Neuronal stem cell (in vitro differentiated cells): ENCODE results near the gene PALM.

Experiments used
- DNase-seq: peaks from one replicate; pipeline ENCODE4 v3.0.0-alpha.2; 2013; ENCODE audit warnings: low spot score
- H2AFZ ChIP-seq: one replicate; pipeline ENCODE4 v1.6.1; 2013; ENCODE audit warnings: mild to moderate bottlenecking, low read length, inconsistent platforms
- H2AK5ac ChIP-seq: 2 replicates; pipeline ENCODE4 v1.6.1; 2013; ENCODE audit warnings: low read depth, mild to moderate bottlenecking, inconsistent platforms, low read length, moderate library complexity, mixed read lengths
- H2BK120ac ChIP-seq: 2 replicates; pipeline ENCODE4 v1.6.1; 2013; ENCODE audit warnings: low read depth, mild to moderate bottlenecking, inconsistent platforms, low read length, moderate library complexity, mixed read lengths
- H2BK12ac ChIP-seq: one replicate; pipeline ENCODE4 v1.6.1; 2013; ENCODE audit warnings: low read length, inconsistent platforms
- H2BK15ac ChIP-seq: 2 replicates; pipeline ENCODE4 v1.6.1; 2013; ENCODE audit warnings: mild to moderate bottlenecking, low read length, inconsistent platforms, mixed read lengths
- H2BK5ac ChIP-seq: one replicate; pipeline ENCODE4 v1.6.1; 2013; ENCODE audit warnings: inconsistent platforms, mild to moderate bottlenecking, low read length, moderate library complexity
- H3K14ac ChIP-seq: one replicate; pipeline ENCODE4 v1.6.1; 2013; ENCODE audit warnings: low read length, inconsistent platforms
- H3K18ac ChIP-seq: 2 replicates; pipeline ENCODE4 v1.6.1; 2013; ENCODE audit warnings: low read length, inconsistent platforms
- H3K23ac ChIP-seq: 2 replicates; pipeline ENCODE4 v1.6.1; 2013; ENCODE audit warnings: low read depth, mild to moderate bottlenecking, mixed read lengths, low read length, inconsistent platforms; ENCODE audit not compliant: poor library complexity
- H3K27ac ChIP-seq: replicated peaks from 3 replicates; pipeline ENCODE4 v1.5.1; 2013; ENCODE audit warnings: low read length, inconsistent platforms
- H3K27me3 ChIP-seq, 3 experiments: 2 replicates each; pipeline ENCODE4 v1.6.1; 2013; ENCODE audit warnings: low read length in 3 of 3, mild to moderate bottlenecking in 2 of 3, inconsistent platforms in 1 of 3, low read depth in 1 of 3, mixed read lengths in 1 of 3, moderate library complexity in 1 of 3; ENCODE audit not compliant: control insufficient read depth in 3 of 3, insufficient read depth in 3 of 3
- H3K36me3 ChIP-seq, 2 donors: replicated peaks in 1 of 2; 2 replicates each; pipeline ENCODE4 v1.6.1; 2013; ENCODE audit warnings: low read length in 2 of 2; ENCODE audit not compliant: control insufficient read depth in 2 of 2, insufficient read depth in 2 of 2
- H3K4ac ChIP-seq: 2 replicates; pipeline ENCODE4 v1.6.1; 2013; ENCODE audit warnings: inconsistent platforms, mild to moderate bottlenecking, low read length, moderate library complexity
- H3K4me1 ChIP-seq, 2 donors: 1 replicate in 1 of 2; 2 replicates in 1 of 2; pipeline ENCODE4 v1.6.1; 2013; ENCODE audit warnings: low read length in 2 of 2, low read depth in 1 of 2; ENCODE audit not compliant: control insufficient read depth in 2 of 2, insufficient read depth in 1 of 2
- H3K4me2 ChIP-seq: one replicate; pipeline ENCODE4 v1.6.1; 2013; ENCODE audit warnings: mild to moderate bottlenecking, low read length, inconsistent platforms; ENCODE audit not compliant: insufficient read depth, poor library complexity, severe bottlenecking
- H3K4me3 ChIP-seq, 2 donors: 2 replicates each; pipeline ENCODE4 v1.5.1; 2013; ENCODE audit warnings: low read length in 2 of 2, mild to moderate bottlenecking in 2 of 2, inconsistent platforms in 1 of 2, moderate library complexity in 1 of 2
- H3K79me1 ChIP-seq: one replicate; pipeline ENCODE4 v1.6.1; 2013; ENCODE audit warnings: low read depth, mild to moderate bottlenecking, inconsistent platforms, low read length, moderate library complexity
- H3K9ac ChIP-seq: one replicate; pipeline ENCODE4 v1.6.1; 2013; ENCODE audit warnings: mild to moderate bottlenecking, low read depth, low read length, inconsistent platforms; ENCODE audit not compliant: poor library complexity
- H3K9me3 ChIP-seq, 2 donors: replicated peaks in 1 of 2; 2 replicates each; pipeline versions ENCODE3 to v1.6.1; 2013; ENCODE audit warnings: low read length in 2 of 2, mild to moderate bottlenecking in 2 of 2, inconsistent platforms in 1 of 2, low read depth in 1 of 2, mixed read lengths in 1 of 2, moderate library complexity in 1 of 2; ENCODE audit not compliant: control insufficient read depth in 2 of 2, insufficient read depth in 1 of 2
- H4K8ac ChIP-seq: one replicate; pipeline ENCODE4 v1.6.1; 2013; ENCODE audit warnings: low read depth, mild to moderate bottlenecking, inconsistent platforms, low read length, moderate library complexity
- H4K91ac ChIP-seq: one replicate; pipeline ENCODE4 v1.6.1; 2013; ENCODE audit warnings: low read length, low read depth, mild to moderate bottlenecking, inconsistent platforms; ENCODE audit not compliant: poor library complexity
- WGBS, 2 donors: extraction: QIAGEN DNeasy Blood & Tissue Kit; methylation state at CpG; one replicate each; pipeline ENCODE4 v1.1.7; 2013; ENCODE audit warnings: missing lambda C conversion rate in 2 of 2, mixed read lengths in 1 of 2; ENCODE audit not compliant: insufficient read length in 2 of 2, insufficient replicate concordance in 1 of 2; ENCODE audit errors: extremely low coverage in 2 of 2; 5-methylcytosine and 5-hydroxymethylcytosine counted together

The PALM gene

GRCh38 chr19:764301-764700 is 55.6 kb downstream of the PALM start:
- Histone ChIP-seq H3K36me3 (no peaks in the 10 kb centered on the region), H3K27ac (no peak overlapping the region), H3K9me3 (no peaks in the 10 kb centered on the region), H3K14ac (no peak overlapping the region), H2BK5ac (peak overlapping the region; percentile 75), H4K91ac (no peak overlapping the region), H2BK120ac (no peak overlapping the region), H4K8ac (no peak overlapping the region), H2BK12ac (peak overlapping the region; percentile 41), H3K23ac (no peak overlapping the region), H3K4ac (no peak overlapping the region), H2AFZ (no peak overlapping the region), H2AK5ac (no peak overlapping the region), H3K9ac (no peak overlapping the region), H3K27me3 (no peaks in the 10 kb centered on the region), H3K79me1 (peaks cover 2% of the 10 kb centered on the region), H3K4me1 (no peaks in the 10 kb centered on the region), H3K4me3 (no peak overlapping the region), H3K4me2 (no peak overlapping the region), H2BK15ac (no peak overlapping the region), H3K18ac (no peak overlapping the region)
- no CpG with 5 or more reads among the region's 12 CpGs for WGBS, 2 donors
- DNase-seq = no peak

DNA sequence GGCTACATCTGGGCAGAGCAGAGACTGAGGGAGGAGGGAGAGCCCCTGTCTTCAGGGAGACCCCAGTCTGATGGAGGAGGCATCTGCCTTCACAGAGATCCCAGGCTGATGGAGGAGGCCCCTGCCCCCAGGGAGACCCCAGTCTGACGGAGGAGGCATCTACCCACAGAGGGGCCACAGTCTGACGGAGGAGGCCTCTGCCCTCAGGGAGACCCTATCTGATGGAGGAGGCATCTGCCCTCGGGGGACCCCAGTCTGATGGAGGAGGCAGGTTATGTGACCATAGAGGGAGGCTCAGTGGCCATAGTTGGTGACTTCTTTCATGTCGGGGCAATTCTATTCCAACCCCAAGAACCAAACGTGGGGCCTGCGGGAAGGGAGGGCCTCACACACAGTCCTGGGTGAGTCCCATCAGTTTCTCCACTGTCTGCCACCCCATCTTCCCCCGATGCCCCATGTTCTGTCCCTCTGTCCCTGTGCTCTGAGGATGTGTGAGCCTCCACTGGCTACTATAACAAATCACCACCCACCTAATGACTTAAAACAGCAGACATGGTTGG is 56.5 kb downstream of the PALM start:
- Histone ChIP-seq H4K8ac (no peak overlapping the region), H3K27ac (no peak overlapping the region), H3K23ac (no peak overlapping the region), H3K4ac (no peak overlapping the region), H2BK12ac (no peak overlapping the region), H3K4me3 (no peak overlapping the region), H3K4me2 (no peak overlapping the region), H2AK5ac (no peak overlapping the region), H3K9me3 (no peaks in the 10 kb centered on the region), H2BK15ac (no peak overlapping the region), H3K79me1 (peaks cover 2% of the 10 kb centered on the region), H2BK120ac (no peak overlapping the region), H2BK5ac (no peak overlapping the region), H3K36me3 (no peaks in the 10 kb centered on the region), H2AFZ (no peak overlapping the region), H3K4me1 (no peaks in the 10 kb centered on the region), H4K91ac (no peak overlapping the region), H3K14ac (no peak overlapping the region), H3K9ac (no peak overlapping the region), H3K27me3 (no peaks in the 10 kb centered on the region), H3K18ac (no peak overlapping the region)
- no peak for DNase-seq
- no CpG with 5 or more reads among the region's 7 CpGs for WGBS, 2 donors

GRCh38 chr19:768424-768823 is 59.7 kb downstream of the PALM start:
- WGBS, 2 donors = no CpG with 5 or more reads among the region's 14 CpGs
- Histone ChIP-seq H3K4ac (no peak overlapping the region), H3K4me3 (no peak overlapping the region), H2BK12ac (no peak overlapping the region), H3K27ac (peak overlapping the region; percentile 47), H3K79me1 (peaks cover 2% of the 10 kb centered on the region), H2BK120ac (no peak overlapping the region), H3K4me2 (no peak overlapping the region), H3K18ac (no peak overlapping the region), H2BK5ac (no peak overlapping the region), H2BK15ac (no peak overlapping the region), H4K8ac (no peak overlapping the region), H3K9ac (no peak overlapping the region), H3K4me1 (peaks cover 0 to 3% of the 10 kb centered on the region in 2 donors), H2AFZ (peak overlapping the region; percentile 83), H3K23ac (no peak overlapping the region), H4K91ac (no peak overlapping the region), H3K36me3 (no peaks in the 10 kb centered on the region), H3K14ac (no peak overlapping the region), H2AK5ac (no peak overlapping the region), H3K9me3 (no peaks in the 10 kb centered on the region), H3K27me3 (no peaks in the 10 kb centered on the region)
- no peak for DNase-seq

DNA sequence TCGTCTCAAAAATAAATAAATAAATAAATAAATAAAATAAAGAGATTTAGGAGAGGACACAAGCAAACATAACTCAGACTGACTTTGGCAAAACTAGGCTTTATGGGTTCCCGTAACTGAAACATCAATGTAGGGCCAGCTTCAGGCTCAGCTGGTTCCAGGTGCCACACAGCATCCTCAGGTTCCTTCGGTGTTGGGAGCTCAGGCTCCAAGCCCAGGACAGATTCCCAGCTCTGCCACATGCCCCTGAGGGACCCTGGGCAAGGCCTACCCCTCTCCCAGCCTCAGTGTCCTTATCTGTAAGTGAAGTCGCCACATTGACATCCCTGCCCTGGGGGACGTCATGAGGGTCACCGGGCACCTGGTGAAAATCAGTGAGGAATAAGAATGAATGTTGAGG is 60.9 kb downstream of the PALM start:
- no peaks in the 10 kb centered on the region for H3K79me1 ChIP-seq
- no peak overlapping the region for H3K4ac ChIP-seq
- H2AK5ac ChIP-seq = peak overlapping the region; percentile 1
- no peak overlapping the region for H3K27ac ChIP-seq
- peaks cover 0 to 3% of the 10 kb centered on the region in 2 donors for H3K4me1 ChIP-seq
- no peak overlapping the region for H4K8ac ChIP-seq
- no CpG with 5 or more reads among the region's 6 CpGs for WGBS, 2 donors
- H3K9ac ChIP-seq = no peak overlapping the region
- no peak overlapping the region for H3K4me3 ChIP-seq
- no peak overlapping the region for H2BK15ac ChIP-seq
- no peak overlapping the region for H2BK120ac ChIP-seq
- no peaks in the 10 kb centered on the region for H3K36me3 ChIP-seq
- DNase-seq = no peak
- no peak overlapping the region for H4K91ac ChIP-seq
- H2AFZ ChIP-seq = no peak overlapping the region
- no peaks in the 10 kb centered on the region for H3K9me3 ChIP-seq
- no peak overlapping the region for H3K18ac ChIP-seq
- H2BK12ac ChIP-seq = no peak overlapping the region
- no peak overlapping the region for H3K14ac ChIP-seq
- H3K23ac ChIP-seq = no peak overlapping the region
- H3K4me2 ChIP-seq = no peak overlapping the region
- no peak overlapping the region for H2BK5ac ChIP-seq
- H3K27me3 ChIP-seq = no peaks in the 10 kb centered on the region
